Endothelial cell of umbilical vein (primary cell): Measurements from ENCODE around the gene MICB. TPM values are rescaled to one million over a fixed set of nuclear protein-coding genes. Genes with fewer than 3 reads are reported as not detected.

Experiments
- BruUV-seq: library from RNA; stranded (reverse); fragments of 400-500 nt; replicated peaks from 2 replicates; lab custom pipeline; 2021; lab: Mats Ljungman, UMichigan
- CTCF ChIA-PET: fragments of 300-600, 350-600 bp; sonication (Branson Sonifier 250); formaldehyde crosslinking; loops from one replicate; lab custom pipeline; 2021; ENCODE audit warnings: antibody characterized with exemption, inconsistent platforms; lab: Charles Lee
- POLR2A ChIA-PET: fragments of 300-600, 350-600 bp; sonication (Branson Sonifier 250); formaldehyde crosslinking; loops from one replicate; lab custom pipeline; 2021; ENCODE audit warnings: antibody characterized with exemption, inconsistent platforms; lab: Charles Lee
- DNase-seq: peaks from one replicate; pipeline ENCODE4 v3.0.0-alpha.2; 2011; ENCODE audit warnings: low read depth, low spot score
- FAIRE-seq: peaks from 2 replicates; lab custom pipeline; 2011; peaks lifted over from hg19 to GRCh38; lab: Jason Lieb, UNC
- H2AFZ ChIP-seq: 2 replicates; pipeline ENCODE4 v1.6.0; 2012; ENCODE audit warnings: low read depth, low read length, control low read depth, inconsistent platforms
- H3K27ac ChIP-seq: 2 replicates; pipeline ENCODE4 v1.5.1; 2011; ENCODE audit warnings: low read depth, mild to moderate bottlenecking, control low read depth, low read length, moderate library complexity; ENCODE audit not compliant: insufficient read depth
- H3K27me3 ChIP-seq, 2 experiments: 2 replicates each; pipeline versions ENCODE4 v1.6.0 to v1.6.1; 2011; ENCODE audit warnings: low read length in 2 of 2, mixed read lengths in 1 of 2; ENCODE audit not compliant: control insufficient read depth in 2 of 2, insufficient read depth in 2 of 2
- H3K36me3 ChIP-seq, 2 experiments: 2 replicates in 1 of 2; 3 replicates in 1 of 2; pipeline ENCODE4 v1.5.1; 2011; ENCODE audit warnings: low read length in 2 of 2, mild to moderate bottlenecking in 1 of 2, moderate library complexity in 1 of 2; ENCODE audit not compliant: control insufficient read depth in 2 of 2, insufficient read depth in 2 of 2; ENCODE audit errors: extremely low read depth in 1 of 2
- H3K4me1 ChIP-seq: 3 replicates; pipeline ENCODE4 v1.5.1; 2011; ENCODE audit warnings: mild to moderate bottlenecking, low read length; ENCODE audit not compliant: control insufficient read depth, insufficient read depth; ENCODE audit errors: extremely low read depth
- H3K4me2 ChIP-seq: 2 replicates; pipeline ENCODE4 v1.6.1; 2011; ENCODE audit warnings: low read length, control low read depth, mixed read lengths; ENCODE audit not compliant: insufficient read depth
- H3K4me3 ChIP-seq, 3 experiments: fragments of 200-600 bp in 1 of 3; sonication (generic), shearing (Covaris generic) in 1 of 3; replicated peaks in 1 of 3; 2 replicates each; pipeline ENCODE4 v1.5.1; 2011 to 2016; ENCODE audit warnings: control low read depth in 3 of 3, low read length in 3 of 3, mild to moderate bottlenecking in 2 of 3, inconsistent platforms in 1 of 3, low read depth in 1 of 3, moderate library complexity in 1 of 3; ENCODE audit not compliant: insufficient read depth in 1 of 3
- H3K79me2 ChIP-seq: 2 replicates; pipeline ENCODE4 v1.6.0; 2012; ENCODE audit warnings: low read length, inconsistent platforms; ENCODE audit not compliant: control insufficient read depth, insufficient read depth
- H3K9ac ChIP-seq: replicated peaks from 2 replicates; pipeline ENCODE3; 2011; ENCODE audit warnings: low read length, control low read depth; ENCODE audit not compliant: insufficient read depth; ENCODE audit errors: extremely low read depth
- H3K9me1 ChIP-seq: replicated peaks from 3 replicates; pipeline ENCODE4 v1.6.0; 2011; ENCODE audit warnings: mild to moderate bottlenecking, low read length; ENCODE audit not compliant: control insufficient read depth, insufficient read depth; ENCODE audit errors: extremely low read depth
- H3K9me3 ChIP-seq: replicated peaks from 2 replicates; pipeline ENCODE4 v1.5.1; 2012; ENCODE audit warnings: low read length, inconsistent platforms; ENCODE audit not compliant: control insufficient read depth, insufficient read depth
- H4K20me1 ChIP-seq: replicated peaks from 2 replicates; pipeline ENCODE3; 2011; ENCODE audit warnings: mild to moderate bottlenecking, low read length; ENCODE audit not compliant: control insufficient read depth, insufficient read depth; ENCODE audit errors: extremely low read depth
- CTCF ChIP-seq, 2 donors: IDR thresholded peaks; 1 replicate in 1 of 2; 2 replicates in 1 of 2; pipeline ENCODE4 v1.5.1; 2011; ENCODE audit warnings: low read length in 2 of 2, mild to moderate bottlenecking in 2 of 2, moderate library complexity in 2 of 2, control low read depth in 1 of 2, inconsistent platforms in 1 of 2, low read depth in 1 of 2; ENCODE audit not compliant: insufficient read depth in 1 of 2; ENCODE audit errors: extremely low read depth in 1 of 2
- EZH2 ChIP-seq: IDR thresholded peaks from 2 replicates; pipeline ENCODE4 v1.6.1; 2012; ENCODE audit warnings: borderline replicate concordance, low read depth, mild to moderate bottlenecking, moderate library complexity, low read length, inconsistent platforms; ENCODE audit not compliant: severe bottlenecking
- FOS ChIP-seq: IDR thresholded peaks from 2 replicates; pipeline ENCODE4 v1.6.1; 2011; ENCODE audit warnings: mild to moderate bottlenecking, low read length, moderate library complexity, borderline replicate concordance; ENCODE audit not compliant: insufficient read depth
- GATA2 ChIP-seq: IDR thresholded peaks from 2 replicates; pipeline ENCODE4 v1.7.0; 2011; ENCODE audit warnings: low read depth, mild to moderate bottlenecking, moderate library complexity, mixed read lengths, low read length; ENCODE audit not compliant: insufficient read length, insufficient read depth
- JUN ChIP-seq: IDR thresholded peaks from 2 replicates; pipeline ENCODE4 v1.6.1; 2011; ENCODE audit warnings: borderline replicate concordance, low read depth; ENCODE audit not compliant: insufficient read length, insufficient read depth
- MAX ChIP-seq: IDR thresholded peaks from 2 replicates; pipeline ENCODE4 v1.6.1; 2011; ENCODE audit not compliant: insufficient read depth, insufficient read length
- MYC ChIP-seq: IDR thresholded peaks from one replicate; pipeline ENCODE4 v1.6.1; 2011; ENCODE audit warnings: mild to moderate bottlenecking, low read depth, low read length
- POLR2A ChIP-seq: IDR thresholded peaks from 2 replicates; pipeline ENCODE4 v1.6.1; 2012; ENCODE audit warnings: low read depth, mild to moderate bottlenecking, control low read depth, low read length
- POLR2AphosphoS5 ChIP-seq: IDR thresholded peaks from 2 replicates; pipeline ENCODE4 v1.6.1; 2012; ENCODE audit warnings: low read depth, mild to moderate bottlenecking, control low read depth, low read length, moderate library complexity; ENCODE audit not compliant: insufficient read depth
- dilution Hi-C: fragments of 300-500 bp; cut with MboI; formaldehyde crosslinking; loops from one replicate; pipeline ENCODE4 v1.15.0; 2019; ENCODE audit warnings: low sequenced_read_pairs; ENCODE audit not compliant: extremely low pct_ligation_motif_present
- intact Hi-C: fragments of 100-400 bp; cut with micrococcal nuclease; formaldehyde crosslinking; loops from one replicate; pipeline ENCODE4 v1.10.0; 2022
- polyA plus RNA-seq, 4 experiments: library from polyadenylated mRNA; depleted of rRNA in 3 of 4; stranded (reverse) in 3 of 4; unstranded in 1 of 4; fragments of >200 nt; gene quantifications; 2 replicates each; pipeline versions ENCODE4 v1.2.1 to v1.2.3, GENCODE V29; 2011 to 2012; ENCODE audit warnings: missing spikeins in 1 of 4
- total RNA-seq: library from RNA; stranded (reverse); gene quantifications from 2 replicates; pipeline ENCODE4 v1.2.3, GENCODE V29; 2021

Gene MICB
- total and polyA plus RNA-seq, 2 donors (not counting 3 experiments of a cell fraction or from before 2014, with no cell fraction given), result 32.8 to 36.3 TPM

GRCh38 chr6:31473780-31474761 lies 23.9 kb upstream of the MICB start:
- H3K4me3 ChIP-seq, result no peak overlapping the region
- no peak overlapping the region for H2AFZ ChIP-seq
- no peaks in the 10 kb centered on the region for H3K4me1 ChIP-seq
- no peaks in the 10 kb centered on the region for H3K79me2 ChIP-seq
- POLR2A ChIA-PET, result no interaction called here
- CTCF ChIA-PET, result interaction anchor here (1.0 to 1.1 kb wide), 2 partner anchors 19 to 107 kb away, joined by 3 read pairs; no protein-coding TSS in a partner anchor
- dilution Hi-C loops (no loop called here), intact Hi-C loops (no loop called here)
- no peak overlapping the region for H3K27ac ChIP-seq
- H4K20me1 ChIP-seq, result no peaks in the 10 kb centered on the region
- FAIRE-seq (no peak), DNase-seq (peak; percentile 31)
- H3K27me3 ChIP-seq, result peaks cover 6 to 17% of the 10 kb centered on the region in 2 experiments
- H3K36me3 ChIP-seq, result no peaks in the 10 kb centered on the region
- BruUV-seq, result no TSS peak
- H3K9me3 ChIP-seq, result no peaks in the 10 kb centered on the region
- no peak for TF ChIP-seq MYC
- no peak for TF ChIP-seq GATA2
- TF ChIP-seq EZH2, result no peak
- no peak for TF ChIP-seq POLR2A
- no peak for TF ChIP-seq JUN
- TF ChIP-seq MAX, result no peak
- no peak for TF ChIP-seq FOS
- no peak for TF ChIP-seq POLR2AphosphoS5
- no peak for TF ChIP-seq CTCF (IDR thresholded peaks at IDR 0.05; ENCODE audit: extremely low read depth in 1 of 2, insufficient read depth in 1 of 2, low read depth in 1 of 2, low read length in 2 of 2)
- no peaks in the 10 kb centered on the region for H3K9me1 ChIP-seq
- H3K4me2 ChIP-seq, result no peak overlapping the region
- no peak overlapping the region for H3K9ac ChIP-seq
